ENCODE results near the gene FCN1.

Gene FCN1

DNA sequence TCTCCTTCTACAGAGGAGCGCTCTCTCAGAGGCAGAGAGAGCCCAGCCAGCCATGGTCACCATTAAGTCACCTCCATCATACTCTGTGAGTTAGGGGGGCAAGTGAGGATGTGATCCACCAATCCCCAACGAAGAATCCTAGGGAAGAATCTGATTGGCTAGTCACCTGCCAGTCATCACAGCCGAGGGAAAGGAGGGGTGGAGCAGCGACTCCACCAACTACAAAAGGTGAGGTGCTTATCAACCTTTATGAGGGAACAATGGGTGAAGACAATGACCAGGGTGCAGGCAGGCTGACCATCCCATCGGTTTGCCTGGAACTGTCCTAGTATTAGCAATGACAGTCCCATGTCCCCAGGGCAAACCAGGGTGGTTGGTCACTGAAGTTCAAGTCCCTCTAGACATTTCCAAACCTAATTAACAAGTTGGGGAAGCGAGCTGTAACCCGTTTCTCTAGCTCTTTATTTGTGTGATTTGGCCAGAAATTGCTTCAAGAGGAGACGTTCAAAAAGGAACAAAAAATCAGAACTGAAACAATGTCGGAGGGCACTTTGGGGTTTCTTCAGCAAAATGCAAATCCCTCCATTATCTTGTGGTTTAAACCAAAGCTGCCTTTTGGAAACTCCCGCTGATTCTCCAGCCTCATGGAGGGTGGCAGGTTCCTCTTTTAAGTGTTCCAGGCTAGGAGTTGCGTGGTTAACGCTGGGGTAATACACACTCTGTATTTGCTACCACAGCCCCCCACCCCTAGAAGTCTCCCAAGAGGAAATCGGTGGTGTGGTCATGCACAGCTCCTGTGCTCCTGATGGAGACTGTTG lies 18.8 kb upstream of the FCN1 start:
- no peak for DNase-seq

DNA sequence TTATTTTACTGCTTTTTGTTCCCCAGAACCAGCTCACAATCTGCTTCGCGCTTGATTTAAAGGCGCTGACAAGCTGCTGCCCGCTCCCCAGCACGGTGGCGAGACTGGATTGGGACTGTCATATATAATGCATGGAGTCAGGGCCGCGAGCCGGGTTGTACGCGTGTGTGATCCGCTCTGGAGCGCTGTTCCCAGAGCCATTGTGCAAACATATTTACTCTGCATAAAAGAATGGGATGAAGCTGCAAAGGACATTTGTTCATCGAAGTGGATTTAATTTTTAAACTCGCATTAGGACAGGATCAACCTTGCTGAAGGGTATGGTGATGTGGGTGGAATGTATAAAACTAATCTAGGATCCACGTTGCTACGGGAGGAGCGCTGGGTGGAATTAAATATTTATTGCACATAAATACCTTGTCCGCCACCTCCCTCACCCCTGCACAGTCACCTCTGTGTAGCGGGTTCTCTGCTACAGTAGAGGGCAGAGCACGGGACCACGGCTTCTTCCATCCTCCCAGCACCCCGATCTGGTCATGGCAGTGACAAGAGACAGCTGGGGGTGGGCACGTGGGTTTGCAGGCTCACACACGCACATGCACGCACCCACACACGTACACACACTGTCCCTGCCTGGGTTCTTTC lies 18.1 kb upstream of the FCN1 start:
- no peak for DNase-seq

DNA sequence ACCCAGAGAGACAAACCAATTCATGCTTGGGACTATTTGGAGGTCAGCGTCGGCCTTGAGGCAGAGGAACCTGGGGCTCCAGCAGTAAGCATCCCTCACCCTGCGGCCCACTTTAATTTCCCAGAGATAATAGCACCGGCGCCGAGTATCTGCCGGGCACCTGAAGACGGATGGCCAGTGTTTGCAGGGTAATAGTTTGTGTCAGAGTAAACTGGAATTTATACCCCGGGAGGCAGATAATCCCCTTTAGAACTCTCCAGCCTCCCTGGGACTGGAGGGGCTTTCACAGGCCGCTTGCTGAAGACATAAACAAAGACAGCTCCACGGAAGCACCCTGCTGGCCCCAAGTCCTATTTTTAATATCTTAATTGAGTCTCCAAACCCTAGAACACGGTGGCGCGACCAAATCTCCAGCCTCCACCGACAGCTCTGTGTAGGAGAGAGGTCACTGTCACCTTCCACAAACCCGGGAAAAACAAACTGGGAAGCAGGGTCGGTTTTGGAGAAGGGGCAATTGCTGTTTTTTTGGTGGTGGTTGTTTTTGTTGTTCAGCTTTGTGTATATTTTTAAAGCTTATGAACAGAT lies 17.4 kb upstream of the FCN1 start:
- DNase-seq, result no peak

DNA sequence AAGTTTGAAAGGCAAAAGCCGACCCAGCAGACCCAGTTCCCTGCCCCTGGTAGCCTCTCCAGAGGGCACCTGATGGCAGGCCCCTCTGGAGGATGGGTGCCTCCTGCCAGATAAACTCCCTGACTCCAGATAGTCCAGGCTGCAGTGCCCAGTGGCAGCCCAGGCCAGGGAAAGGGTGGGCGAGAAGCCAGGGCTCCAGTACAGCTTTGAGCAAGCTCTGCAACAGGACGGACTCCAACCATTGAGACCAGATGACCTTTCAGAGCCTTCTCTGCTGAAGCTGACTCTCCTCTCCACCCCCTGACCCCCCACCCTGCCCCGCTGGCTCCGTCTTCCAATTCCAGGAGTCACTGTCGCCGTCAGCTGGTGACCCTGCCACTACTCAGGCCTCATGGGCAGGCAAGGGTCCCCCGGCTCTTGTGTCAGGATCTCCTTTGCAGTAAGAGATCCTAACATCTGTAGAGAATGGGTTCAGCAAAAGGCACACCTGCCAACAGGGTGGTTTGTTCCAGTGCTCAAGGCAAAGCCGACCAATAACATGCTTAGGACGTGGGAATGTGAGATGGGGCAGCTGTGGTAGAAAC lies 15.5 kb upstream of the FCN1 start:
- no peak for DNase-seq

DNA sequence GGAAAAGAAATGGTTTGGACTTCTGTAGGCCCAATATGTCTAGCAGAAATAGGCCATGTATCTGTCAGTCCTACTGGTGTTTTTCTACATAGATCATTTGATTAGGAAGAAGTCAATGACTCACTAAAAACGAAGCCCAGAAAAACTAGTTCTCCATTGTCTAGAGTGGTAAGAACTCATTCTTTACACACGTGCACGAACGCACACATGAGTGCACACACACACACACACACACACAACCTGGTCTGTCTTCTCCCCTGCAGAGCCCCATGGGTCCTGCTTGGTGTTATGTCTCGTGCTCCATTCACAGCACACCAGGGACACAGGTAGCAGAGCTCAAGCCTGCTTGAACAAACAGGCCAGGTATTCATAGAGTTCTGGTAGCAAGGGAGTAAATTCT lies 14.9 kb upstream of the FCN1 start:
- DNase-seq, result no peak

DNA sequence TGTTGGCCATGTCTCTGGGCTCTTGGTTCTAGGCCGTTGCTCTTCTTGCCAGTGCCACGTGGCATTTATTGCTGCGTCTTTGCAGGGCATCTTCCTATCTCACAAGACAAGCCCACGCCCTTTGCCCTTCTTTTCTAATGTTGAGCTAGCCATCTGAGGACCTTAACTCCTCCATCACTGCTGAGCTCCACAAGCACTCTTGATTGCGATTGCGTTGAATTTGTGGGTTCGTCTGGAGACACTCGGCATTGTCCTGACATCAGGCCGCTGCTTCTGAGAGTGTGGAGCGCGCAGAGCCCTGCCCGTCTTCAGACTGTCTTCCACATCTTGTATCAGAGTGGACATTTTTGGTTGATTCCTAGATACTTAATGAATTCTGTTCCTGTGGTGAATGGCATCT lies 14.5 kb upstream of the FCN1 start:
- no peak for DNase-seq

DNA sequence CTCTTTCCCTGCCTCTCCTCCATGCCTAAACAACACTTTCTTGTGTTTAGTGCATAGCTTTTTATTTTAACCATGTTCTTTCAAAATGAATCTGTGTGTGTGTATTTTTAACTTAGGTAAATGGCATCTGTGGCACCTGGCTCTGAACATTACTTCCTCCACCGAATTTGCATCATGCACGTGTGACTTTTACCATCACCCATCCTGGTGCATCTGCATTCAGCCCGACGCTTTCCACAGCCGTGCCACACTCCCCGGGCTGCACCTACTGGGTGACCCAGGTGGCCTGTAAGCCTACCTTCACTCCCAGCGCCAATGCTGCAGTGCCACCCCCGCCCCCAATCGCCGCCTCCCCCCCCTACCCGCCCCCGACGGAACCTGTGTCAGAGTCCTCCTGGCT lies 12.7 kb upstream of the FCN1 start:
- no peak for DNase-seq

DNA sequence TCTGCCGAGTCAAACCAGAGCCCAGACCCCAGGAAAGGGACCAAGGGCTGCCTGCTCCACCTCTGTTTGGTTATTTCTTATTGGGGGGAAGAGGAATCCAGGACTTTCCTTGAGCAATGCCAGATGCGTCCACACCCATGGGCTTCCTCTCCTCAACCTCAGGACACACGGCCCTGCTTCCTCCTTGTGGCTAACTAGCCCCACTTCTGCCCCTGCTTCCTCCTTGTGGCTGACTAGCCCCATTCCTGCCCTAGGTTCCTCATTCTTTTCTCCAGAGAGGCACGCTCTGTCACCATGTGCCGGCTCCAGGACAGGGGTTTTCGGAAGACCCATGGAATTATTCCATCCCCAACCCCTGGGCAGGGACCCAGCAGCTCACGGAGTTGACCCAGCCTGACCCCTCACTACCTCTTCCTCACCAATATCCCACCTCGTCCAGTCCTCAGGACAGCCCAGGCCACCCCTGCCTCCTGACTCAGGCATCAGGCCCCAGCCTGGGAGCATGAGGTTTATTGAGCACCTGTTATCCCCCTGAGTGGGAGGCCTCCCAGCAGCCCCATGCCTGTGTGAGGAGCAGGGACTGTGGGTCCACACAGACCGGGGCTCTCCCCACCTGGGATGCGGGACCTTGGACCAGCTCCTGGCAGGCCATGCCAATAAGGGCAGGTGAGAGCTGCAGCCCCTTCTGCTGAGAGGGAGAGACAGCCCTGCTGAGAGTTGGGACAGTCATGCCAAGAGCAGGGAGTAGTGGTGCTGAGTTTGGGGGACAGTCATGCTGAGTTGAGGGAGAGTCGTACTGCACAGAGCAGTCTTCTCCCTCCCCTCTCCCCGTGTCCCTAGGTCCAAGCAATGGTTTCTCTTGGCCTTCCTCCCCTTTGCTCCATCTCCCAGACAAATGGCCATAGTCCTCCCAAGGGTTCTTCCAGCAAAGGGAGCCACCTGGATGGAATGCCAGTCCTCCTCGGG lies 11.8 kb upstream of the FCN1 start:
- no peak for DNase-seq

DNA sequence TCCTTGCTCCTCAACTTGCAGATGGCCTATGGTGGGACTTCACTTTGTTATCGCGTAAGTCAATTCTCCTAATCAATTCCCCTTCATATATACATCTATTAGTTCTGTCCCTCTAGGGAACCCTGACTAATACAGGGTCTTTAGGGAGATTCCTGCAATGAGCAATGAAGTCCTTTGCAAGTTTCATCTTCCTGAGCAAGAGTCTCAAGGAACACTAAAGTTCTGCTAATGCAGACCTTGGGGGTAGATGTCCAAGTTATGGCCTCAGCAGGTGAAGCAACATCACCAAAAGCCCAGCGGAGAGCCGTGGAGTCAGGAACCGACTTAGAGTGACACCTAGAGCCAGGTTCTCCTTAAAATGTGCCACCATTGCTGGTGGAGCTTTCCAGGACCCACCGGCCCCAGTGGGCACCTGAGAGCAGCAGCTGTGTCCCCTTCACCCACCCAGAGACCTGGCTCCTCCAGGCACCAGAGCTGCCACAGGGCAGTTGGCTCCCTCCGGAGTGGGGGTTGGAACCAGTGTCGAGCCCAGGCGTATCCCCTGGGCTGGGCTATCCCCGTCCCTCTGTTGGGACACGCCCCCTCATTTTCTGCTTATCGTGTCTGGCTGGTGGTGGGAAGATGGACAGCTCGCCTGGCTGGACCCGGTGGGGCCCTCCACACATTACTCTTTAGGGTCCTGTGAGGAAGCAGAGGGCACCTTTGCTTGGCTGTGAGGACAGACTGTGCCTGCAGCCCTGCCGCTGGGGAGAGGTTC lies 10.9 kb upstream of the FCN1 start:
- no peak for DNase-seq

DNA sequence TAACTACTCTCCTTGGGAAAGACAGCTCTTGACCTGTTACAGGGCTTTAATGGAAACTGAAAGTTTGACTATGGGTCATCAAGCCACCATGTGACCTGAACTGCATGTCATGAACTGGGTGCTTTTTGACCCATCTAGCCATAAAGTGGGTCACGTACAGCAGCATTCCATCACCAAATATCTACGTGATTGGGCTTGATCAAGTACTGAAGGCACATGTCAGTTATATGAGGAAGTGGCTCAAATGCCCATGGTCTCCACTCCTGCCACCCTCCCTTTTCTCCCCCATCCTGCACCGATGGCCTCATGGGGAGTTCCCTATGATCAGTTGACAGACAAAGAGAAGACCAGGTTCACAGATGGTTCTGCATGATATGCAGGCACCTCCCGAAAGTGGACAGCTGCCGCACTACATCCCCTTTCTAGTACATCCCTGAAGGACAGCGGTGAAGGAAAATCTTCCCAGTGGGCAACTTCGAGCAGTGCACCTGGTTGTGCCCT lies 7.3 kb upstream of the FCN1 start:
- no peak for DNase-seq

DNA sequence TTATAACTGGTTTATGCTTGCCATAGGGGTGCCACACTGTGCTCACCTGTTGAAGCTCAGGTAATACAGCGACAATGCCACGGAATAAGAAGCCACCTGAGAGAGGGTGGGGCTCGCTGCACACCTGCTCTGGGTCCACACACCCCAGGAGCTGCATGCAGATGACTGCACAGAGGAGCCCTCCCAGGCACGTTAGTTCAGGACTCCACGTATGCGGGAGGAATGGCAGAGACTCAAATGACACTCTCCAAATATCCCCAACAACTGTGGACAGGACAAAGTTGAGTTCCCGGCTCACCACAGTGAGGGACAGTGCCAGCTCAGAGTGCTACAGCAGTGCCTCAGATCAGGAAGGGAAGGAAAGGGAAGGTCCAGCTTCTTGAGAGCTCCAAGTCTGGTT lies 5.8 kb upstream of the FCN1 start:
- DNase-seq, result no peak

DNA sequence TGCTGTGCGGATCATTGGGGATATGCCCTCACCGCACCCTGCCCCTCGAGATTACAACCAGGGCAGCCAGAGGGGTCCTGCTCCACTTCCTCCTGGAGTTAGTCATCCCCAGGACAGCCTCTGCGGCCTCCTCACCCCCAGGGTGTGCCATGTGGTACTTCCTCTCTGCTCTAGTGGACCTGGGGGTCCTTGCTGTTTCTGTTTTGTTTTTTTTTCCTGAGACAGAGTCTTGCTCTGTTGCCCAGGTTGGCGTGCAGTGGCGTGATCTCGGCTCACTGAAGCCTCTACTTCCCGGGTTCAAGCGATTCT lies 5.2 kb upstream of the FCN1 start:
- no peak for DNase-seq

DNA sequence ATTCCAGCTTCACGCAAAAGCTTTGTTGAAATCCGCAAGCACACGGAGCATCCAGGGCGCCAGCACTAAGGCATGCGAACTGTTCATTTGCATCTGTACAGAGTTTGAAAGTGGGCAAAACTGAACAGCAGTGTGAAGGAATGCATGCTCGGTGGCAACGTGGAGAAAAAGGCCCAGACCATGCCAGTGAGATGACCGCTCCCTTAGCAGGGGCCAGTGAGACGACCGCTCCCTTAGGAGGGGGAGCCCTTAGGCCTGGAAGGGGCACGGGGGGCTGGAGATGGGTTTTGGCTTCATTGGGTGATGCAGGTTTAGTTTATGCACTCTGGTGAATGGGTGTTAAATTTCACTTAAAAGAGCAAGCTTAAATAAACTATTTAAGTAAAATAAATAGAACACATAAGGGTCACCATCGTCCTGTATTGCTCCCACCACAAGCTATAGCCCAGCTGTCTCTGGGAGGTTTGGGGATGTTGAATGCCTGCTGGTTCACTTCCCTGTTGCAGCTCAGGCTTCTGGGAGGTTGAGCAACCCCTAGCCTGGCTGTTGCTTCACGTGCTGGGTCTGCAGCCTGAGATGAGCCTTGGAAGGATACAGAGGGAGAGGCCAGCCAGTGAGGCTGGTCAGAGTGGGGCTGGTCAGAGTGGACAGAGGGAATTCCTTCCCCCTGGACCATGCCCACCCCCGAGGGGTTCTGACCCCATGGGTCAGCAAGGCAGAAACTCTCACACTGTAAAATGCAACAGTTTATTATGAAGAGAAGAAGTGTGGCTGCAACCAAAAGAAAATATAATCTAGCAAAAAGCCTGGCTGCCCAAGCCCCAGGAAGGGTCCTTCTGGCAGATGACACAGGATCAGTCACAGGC lies 4.6 kb upstream of the FCN1 start:
- no peak for DNase-seq

DNA sequence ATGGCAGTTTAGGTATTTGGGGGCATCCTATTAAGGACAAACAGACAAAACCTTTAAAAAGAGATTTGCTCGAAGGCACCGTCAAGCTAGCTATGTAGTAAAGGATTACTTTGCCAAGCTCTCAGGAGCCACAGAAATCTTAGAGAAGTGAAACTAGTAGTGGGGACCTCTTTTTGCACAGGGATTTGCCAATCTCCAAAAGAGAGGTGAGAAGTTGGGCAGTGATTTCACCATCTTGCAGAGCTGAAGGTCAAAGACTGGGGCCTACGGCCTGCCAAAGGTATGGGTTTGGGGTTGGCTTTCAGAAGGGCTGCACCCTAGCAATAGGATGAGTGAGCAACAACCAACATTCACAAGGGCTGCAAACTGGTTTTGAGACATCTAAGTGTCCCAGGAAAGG lies 1.6 kb upstream of the FCN1 start:
- DNase-seq, result no peak

DNA sequence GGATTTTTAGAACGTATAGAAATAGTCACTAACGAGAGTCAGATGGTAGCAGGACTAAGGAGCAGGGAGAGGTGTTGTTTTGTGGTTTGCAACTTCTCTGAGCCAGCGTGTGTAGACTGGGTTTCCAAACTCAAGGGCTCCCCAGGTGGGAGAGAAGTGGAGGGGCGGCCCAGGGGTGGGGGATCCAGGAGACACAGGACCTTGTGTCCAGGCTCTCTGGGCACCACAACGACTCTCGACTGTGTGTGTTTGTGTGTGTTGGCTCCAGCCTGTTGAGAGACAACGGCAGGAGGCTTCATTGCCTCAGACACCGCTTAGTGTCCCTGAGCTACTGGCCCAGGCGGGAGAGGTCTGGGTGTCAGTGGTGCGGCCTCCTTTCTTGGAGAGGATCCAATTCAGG lies 934 bp upstream of the FCN1 start:
- no peak for DNase-seq

DNA sequence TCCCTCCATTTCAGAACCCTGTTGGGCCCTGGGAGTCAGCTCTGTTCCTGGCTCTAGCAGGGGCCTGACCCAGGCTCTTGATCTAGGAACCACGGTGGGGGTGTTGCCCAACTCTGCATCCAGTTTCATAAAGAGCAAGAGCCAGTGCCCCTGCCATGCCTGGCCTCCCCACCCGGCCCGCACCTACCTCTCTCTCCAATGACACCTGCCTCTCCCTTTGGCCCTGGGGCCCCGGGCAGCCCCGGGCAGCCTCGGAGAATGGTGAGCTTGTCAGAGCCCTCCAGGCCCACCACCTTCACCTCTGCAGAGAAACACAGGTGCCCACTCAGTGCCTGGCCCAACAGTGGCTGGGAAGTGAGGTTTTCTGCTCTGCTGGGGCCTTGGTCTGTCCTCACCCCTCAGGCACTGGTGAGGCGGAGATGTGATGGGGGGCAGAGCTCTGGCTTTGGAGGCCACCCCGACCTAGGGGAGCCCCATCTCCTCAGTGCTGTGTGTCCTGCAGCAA lies 1.5 kb downstream of the FCN1 start:
- DNase-seq, result no peak

DNA sequence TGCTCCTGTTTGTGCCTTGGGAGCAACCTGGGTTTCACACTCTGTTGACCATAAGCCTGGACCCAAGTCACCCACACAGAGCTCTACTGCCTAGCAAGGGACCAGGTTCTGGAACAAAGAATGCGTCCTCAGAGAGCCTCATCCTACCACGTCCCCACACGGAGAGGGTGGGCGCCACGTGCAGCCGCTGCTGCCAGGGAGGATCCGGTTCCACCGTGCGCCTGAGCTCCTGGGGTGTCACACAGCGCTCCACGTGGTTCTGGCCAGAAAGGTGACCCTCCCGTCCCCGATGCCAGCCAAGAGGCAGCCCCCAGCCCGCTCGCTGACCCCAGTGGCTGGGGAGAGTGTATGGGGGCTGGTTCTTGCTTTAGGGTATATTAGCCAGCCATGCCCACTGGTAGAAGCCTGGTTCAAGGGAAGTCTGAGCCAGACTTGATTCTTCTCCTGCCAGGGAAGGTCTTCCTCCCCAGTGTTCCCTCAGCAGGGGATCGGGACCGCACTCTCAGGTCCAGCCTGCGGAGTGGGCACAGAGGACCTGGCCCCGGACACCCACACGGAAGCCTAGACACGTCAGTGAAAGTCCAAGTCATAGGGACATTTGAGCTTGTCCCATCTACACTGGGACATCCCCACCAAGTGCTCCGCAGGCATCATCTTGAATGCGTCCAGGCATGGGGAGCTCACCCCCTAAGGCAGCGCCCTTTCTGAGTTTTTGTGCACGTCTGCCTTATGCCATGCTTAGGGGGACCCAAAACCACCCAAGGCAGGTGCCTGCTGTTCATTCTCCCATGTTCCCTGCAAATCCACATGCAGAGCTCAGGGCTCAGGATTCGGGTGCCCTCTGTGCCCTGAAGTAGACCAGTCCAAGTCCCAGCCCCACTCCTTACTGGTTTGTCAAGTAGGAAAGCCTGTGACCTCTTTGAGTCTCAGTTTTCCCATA lies 2.4 kb downstream of the FCN1 start:
- no peak for DNase-seq

DNA sequence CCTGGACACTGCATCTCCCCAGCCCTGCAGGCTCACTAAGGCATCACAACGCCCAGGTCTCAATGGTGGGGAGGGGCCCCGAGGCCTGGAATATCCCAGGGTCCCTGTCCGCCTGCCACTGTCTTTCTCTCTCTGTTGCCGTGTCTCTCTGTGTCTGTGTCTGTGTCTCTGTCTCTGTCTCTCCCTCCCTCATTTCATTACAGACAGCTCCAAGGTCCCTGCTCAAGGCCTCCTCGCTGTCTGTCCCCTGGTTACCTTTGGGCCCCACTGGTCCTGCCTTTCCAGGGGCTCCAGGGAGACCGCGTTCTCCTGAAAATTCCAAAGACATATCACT lies 3.2 kb downstream of the FCN1 start:
- no peak for DNase-seq

DNA sequence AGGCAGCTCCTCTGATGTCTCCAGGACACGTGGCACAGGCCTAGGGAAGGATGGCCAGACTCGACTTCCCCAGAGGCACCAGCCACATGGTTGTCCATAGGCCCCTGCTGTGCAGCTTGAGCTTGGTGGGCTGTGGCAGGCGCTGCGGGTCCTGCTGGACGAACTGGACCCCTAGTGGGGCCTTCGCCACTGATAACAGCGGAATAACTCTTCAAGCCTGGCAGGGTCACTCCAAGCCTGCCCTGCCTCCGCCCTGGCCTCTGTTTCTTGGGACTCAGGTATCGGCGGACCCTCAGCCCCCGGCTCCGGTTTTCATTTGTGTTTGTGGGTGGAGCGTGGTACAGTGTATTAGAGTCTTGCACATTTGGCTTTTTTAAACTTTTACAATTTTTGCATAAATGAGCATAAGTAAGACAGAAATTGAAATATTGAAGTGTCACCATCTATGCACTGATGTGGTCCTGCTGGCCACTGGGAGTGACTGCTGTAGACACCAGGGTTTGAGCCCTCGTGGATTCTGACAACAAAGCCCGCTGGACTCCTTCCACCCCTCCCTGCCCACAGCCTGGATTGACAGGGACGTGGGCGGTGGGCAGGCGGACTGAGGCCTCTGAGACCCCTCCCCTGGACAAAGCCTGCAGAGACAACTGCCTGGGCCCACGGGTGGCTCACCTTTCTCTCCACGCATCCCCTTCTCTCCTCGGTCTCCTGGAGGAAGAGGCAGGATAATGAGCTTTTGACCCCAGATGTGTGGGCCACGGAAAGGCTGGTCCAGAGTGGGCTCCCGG lies 3.8 kb downstream of the FCN1 start:
- no peak for DNase-seq
